AG04449 (cell line): ENCODE data around the gene SLC2A1.
A peak's percentile ranks its signal among the peaks of the same experiment; 100 is the strongest.

ENCODE experiments used
- CTCF ChIA-PET: fragments of 350-600 bp; formaldehyde crosslinking; extraction: SDS; loops from one replicate; lab custom pipeline; 2021; ENCODE audit warnings: antibody characterized with exemption; lab: Yijun Ruan, JAX
- POLR2A ChIA-PET: fragments of 400-600, 350-600 bp; formaldehyde crosslinking; extraction: SDS; loops from one replicate; lab custom pipeline; 2020; ENCODE audit warnings: antibody characterized with exemption, inconsistent platforms; lab: Yijun Ruan, JAX
- DNase-seq: peaks from one replicate; pipeline ENCODE4 v3.0.0-alpha.2; 2010; ENCODE audit warnings: low read depth, low spot score
- H3K4me3 ChIP-seq: 2 replicates; pipeline ENCODE4 v1.5.1; 2011; ENCODE audit warnings: low read depth, mild to moderate bottlenecking, control low read depth, low read length
- TF ChIP-seq, protein P1 (sequence below): IDR thresholded peaks from one replicate; pipeline ENCODE4 v1.5.1; 2011; ENCODE audit warnings: mild to moderate bottlenecking, moderate library complexity, low read length, control low read depth, inconsistent platforms; ENCODE audit not compliant: insufficient read depth; ENCODE audit errors: missing control alignments

SLC2A1 gene

DNA sequence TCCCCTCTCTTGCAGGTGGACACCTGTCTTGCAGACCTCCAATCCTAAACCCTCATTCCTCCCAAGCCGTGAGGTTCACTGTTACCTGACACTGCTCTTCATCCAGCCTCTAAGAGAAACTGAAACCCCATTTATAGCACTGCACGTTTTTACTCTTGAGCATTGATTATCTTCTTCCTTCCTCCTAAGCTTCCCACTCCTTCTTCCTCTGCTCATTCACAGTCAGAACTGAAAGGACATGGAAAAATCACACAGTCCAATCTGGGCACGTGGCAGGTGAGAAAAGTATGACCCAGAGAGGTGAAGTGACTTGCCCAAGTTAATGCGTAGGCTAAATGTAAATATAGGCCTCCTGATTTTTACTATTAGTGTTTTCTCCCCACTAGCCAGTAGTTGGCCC is 43.4 kb upstream of the SLC2A1 start:
- ChIA-PET POLR2A (no interaction called here), CTCF (interaction anchor here (0.8 kb wide), 1 partner anchor 9 kb away, joined by 4 read pairs; no protein-coding TSS in a partner anchor)
- H3K4me3 ChIP-seq, result no peak overlapping the region
- DNase-seq, result no peak
- TF ChIP-seq, protein P1, sequence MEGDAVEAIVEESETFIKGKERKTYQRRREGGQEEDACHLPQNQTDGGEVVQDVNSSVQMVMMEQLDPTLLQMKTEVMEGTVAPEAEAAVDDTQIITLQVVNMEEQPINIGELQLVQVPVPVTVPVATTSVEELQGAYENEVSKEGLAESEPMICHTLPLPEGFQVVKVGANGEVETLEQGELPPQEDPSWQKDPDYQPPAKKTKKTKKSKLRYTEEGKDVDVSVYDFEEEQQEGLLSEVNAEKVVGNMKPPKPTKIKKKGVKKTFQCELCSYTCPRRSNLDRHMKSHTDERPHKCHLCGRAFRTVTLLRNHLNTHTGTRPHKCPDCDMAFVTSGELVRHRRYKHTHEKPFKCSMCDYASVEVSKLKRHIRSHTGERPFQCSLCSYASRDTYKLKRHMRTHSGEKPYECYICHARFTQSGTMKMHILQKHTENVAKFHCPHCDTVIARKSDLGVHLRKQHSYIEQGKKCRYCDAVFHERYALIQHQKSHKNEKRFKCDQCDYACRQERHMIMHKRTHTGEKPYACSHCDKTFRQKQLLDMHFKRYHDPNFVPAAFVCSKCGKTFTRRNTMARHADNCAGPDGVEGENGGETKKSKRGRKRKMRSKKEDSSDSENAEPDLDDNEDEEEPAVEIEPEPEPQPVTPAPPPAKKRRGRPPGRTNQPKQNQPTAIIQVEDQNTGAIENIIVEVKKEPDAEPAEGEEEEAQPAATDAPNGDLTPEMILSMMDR, result no peak

DNA sequence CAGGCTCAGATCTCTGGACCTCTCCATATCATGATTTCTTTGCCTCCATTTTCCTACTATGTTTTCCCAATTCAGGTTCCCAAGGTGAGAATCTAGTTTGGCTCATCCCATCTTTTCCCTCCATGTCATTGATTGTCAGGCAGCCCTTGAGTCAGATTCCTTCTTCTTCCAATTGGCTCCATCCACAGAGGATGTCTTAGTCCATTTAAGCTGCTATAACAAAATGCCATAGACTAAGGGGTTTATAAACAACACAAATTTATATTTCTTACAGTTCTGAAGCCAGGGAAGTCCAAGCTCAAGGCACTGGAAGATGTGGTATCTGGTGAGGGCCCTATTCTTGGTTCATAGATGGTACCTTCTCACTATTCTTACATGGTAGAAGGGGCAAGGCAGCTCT is 42.8 kb upstream of the SLC2A1 start:
- ChIA-PET POLR2A (no interaction called here), CTCF (interaction anchor here (0.8 kb wide), 1 partner anchor 8 kb away, joined by 4 read pairs; no protein-coding TSS in a partner anchor)
- no peak overlapping the region for H3K4me3 ChIP-seq
- TF ChIP-seq, protein P1, result no peak
- no peak for DNase-seq

- no peak overlapping the region for H3K4me3 ChIP-seq
- ChIA-PET CTCF (no interaction called here), POLR2A (no interaction called here)
- DNase-seq, result no peak
- TF ChIP-seq, protein P1, result no peak
Observed at GRCh38 chr1:43000271-43000670, 41.6 kb upstream of the SLC2A1 start.

- POLR2A ChIA-PET, result no interaction called here
- CTCF ChIA-PET, result interaction anchor here (0.8 kb wide), 1 partner anchor 37 kb away, joined by 4 read pairs; no protein-coding TSS in a partner anchor
Observed at GRCh38 chr1:42999308-42999707, 40.6 kb upstream of the SLC2A1 start.

GRCh38 chr1:42998386-42998785 is 39.7 kb upstream of the SLC2A1 start:
- POLR2A ChIA-PET, result no interaction called here
- CTCF ChIA-PET, result no interaction called here
- DNase-seq, result peak; percentile 67
- TF ChIP-seq, protein P1, result no peak
- H3K4me3 ChIP-seq, result no peak overlapping the region

More at GRCh38 chr1:42999308-42999707, 40.6 kb upstream of the SLC2A1 start:
- DNase-seq, result no peak
- H3K4me3 ChIP-seq, result no peak overlapping the region
- TF ChIP-seq, protein P1, result no peak

GRCh38 chr1:42996384-42996970 is 37.8 kb upstream of the SLC2A1 start:
- no peak for DNase-seq
- TF ChIP-seq, protein P1, result no peak
- no peak overlapping the region for H3K4me3 ChIP-seq
- POLR2A ChIA-PET, result no interaction called here
- CTCF ChIA-PET, result no interaction called here
